GM19463 (cell line): Measurements from ENCODE around the gene MAD1L1.

ENCODE experiments used
- ATAC-seq: cut with Tn5 transposase; IDR thresholded peaks from one replicate; pipeline ENCODE4 v1.9.1; 2021; ENCODE audit warnings: mild to moderate bottlenecking, moderate library complexity; ENCODE audit not compliant: unreplicated experiment

MAD1L1 gene

DNA sequence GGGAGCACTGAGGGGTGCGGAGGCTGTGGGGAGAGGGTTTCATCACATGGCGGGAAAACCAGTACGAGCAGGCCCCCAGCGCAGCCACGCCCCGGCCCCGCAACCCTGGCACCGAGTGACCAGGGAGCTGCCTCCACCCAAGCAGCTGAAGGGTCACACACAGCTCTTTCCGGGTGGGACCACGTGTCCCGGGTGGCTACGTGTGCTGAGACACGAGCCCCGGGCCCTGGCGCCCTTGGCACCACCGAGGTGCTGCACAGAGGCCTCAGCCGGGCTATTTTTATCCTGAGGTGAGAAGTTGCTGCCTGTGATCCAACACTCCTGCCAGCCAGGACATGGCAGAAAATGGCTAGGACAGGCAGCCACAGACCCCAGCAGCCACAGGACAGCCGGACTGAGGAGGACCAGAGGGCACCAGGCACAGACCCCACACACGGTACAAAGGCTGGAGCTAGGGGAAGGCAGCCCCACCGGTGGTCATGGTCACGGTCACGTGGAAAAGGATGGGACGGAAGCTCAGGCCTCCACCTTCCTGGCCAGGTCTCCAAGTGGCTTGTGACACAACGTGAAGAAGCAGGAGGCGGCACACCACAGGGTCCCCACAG lies 223.7 kb downstream of the MAD1L1 start:
- ATAC-seq = no peak

DNA sequence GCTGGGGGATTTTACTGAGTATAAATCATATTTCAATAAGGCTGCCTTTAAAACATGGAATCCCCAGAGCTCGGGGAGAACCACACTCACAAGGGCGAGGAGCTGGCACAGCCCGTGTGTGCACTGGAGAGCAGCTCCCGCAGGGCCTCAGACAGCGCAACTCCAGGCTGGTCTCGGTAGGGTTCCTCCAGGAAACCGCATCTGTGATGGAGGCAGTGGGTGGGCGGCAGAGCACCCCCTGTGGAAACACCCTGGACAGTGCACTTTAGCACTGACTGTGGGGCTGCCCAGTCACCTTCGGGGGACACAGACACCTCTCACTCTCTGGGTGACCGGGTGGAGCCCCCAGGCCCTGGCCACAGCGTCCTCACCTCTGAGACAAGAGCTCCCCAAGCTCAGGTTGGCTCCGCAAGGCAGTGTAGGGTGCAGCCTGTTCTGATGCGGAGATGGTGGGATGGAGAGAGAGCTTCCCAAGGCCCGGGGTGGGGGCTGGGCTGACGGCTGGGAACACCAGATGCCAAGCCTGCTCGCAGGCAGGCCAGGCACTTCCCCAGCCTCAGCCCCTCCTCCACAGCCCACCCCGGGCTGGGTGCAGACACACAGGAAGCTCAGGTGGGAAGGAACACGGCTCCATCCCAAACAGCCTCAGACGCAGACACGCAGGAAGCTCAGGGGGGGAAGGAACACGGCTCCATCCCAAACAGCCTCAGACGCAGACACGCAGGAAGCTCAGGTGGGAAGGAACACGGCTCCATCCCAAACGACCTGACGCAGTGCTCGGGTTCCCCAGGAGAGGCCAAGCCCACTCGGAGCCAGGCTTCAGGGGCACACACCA lies 224.4 kb downstream of the MAD1L1 start:
- ATAC-seq = no peak

DNA sequence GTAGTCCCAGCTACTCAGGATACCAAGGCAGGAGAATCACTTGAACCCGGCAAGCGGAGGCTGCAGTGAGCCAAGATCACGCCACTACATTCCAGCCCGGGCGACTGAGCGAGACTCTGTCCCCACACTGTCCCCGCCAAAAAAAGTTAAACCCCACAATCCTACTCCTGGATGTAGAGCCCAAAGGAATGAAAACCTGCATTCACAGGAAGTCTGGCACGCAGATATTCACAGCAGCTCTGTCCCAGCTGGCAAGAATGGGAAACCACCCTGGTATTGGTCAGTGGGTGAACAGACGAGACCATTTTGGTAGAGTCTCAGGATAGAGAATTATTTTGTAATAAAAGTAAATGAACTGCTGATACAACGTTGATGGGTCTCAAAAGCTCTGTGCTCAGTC lies 225.2 kb downstream of the MAD1L1 start:
- no peak for ATAC-seq

DNA sequence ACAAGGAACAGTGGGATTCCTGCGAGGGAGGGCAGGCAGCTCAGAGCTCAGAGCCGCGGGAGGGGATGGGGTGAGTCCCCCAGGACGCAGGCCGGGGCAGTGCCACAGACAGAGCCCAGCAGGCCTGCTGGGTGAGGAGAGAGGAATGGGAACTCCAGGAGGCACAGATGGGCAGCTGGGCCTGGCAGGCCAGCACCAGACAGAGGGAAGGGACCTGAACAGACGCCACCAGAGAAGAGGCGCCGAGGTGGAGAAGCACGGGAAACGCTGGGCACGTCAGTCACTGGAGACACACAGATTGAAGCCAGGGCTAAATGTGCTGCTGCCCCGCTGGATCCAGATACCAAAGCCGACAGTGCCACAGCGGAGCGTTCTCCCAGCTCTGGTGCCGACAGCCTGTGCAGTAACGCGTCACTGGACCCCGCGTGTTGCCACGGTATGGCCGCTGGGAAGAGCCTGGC lies 225.8 kb downstream of the MAD1L1 start:
- ATAC-seq = no peak

DNA sequence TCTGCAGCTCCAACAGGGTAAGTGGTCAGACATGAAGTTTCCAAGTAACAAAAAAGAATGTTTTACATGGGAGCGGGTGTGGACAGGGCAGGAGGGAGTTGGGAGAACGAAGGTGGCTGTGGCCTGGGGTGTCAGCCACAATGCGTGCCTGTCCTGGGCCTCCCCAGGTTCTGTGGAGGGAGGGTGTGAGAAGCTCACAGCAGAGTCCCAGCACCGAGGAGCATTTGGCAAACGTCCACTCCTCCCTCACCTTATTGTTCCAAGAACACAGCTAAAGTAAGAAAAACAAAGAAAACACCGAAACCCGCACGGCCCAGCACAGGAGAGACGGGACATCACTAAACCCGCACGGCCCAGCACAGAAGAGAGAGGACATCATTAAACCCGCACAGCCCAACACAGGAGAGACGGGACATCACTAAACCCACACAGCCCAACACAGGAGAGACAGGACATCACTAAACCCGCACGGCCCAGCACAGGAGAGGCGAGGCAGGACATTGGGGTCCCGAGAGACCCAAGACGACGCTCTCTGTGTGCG lies 226.4 kb downstream of the MAD1L1 start:
- ATAC-seq = no peak

DNA sequence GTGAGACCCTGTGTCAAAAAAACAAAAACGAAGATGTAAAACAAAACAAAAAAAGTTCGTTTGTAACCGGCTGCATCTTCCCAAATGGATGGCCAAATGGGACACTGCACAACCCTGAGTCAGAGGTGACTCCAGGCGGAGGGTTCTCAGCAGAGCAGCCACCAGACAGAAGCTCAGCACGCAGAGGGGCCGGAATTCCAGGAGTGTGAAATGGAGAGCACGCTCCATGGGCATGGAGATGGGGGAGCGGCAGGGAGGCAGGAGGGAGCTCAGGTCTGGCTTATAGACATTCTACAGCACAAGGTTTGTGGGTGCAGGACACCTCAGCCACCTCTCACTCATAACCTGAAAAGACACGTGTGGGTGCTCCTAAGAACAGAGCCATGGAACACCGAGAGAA lies 227.0 kb downstream of the MAD1L1 start:
- no peak for ATAC-seq

DNA sequence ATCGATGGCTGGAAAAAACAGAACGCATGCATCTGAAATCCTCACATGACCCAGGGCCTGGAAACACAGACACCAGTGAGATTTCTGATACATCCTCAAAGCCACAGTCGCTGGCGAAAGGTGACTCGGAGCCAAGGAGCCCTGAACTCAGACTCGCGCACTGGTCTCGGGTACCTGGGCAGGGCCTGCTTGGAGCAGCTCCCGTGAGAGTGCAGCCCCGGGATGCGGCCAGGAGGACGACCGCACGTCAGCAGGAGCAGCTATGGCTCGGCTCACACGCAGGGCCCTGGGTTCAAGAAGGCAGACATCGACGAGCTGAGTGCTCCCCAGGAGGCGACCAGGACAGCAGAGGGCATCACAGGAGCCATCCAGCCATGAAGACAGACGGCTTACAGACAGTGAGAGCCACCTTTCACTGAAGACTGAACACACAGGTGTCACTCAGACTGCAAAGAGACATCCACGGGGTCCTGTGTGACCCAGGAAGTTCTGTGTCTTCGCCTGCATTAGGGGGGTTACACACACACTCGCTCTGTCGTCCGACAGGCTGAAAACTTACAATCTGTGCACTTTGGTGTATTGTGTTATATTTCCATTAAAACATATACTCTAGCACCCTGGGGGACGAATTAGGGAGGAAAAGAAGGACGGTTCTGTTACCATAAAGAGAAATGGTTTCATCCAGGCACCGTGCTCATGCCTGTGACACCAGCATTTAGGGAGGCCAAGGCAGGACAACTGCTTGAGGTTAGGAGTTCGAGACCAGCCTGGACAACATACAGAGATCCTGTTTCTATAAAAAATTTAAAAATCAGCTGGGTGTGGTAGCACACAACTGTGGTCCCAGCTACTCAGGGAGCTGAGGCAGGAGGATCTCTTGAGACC lies 227.7 kb downstream of the MAD1L1 start:
- no peak for ATAC-seq

DNA sequence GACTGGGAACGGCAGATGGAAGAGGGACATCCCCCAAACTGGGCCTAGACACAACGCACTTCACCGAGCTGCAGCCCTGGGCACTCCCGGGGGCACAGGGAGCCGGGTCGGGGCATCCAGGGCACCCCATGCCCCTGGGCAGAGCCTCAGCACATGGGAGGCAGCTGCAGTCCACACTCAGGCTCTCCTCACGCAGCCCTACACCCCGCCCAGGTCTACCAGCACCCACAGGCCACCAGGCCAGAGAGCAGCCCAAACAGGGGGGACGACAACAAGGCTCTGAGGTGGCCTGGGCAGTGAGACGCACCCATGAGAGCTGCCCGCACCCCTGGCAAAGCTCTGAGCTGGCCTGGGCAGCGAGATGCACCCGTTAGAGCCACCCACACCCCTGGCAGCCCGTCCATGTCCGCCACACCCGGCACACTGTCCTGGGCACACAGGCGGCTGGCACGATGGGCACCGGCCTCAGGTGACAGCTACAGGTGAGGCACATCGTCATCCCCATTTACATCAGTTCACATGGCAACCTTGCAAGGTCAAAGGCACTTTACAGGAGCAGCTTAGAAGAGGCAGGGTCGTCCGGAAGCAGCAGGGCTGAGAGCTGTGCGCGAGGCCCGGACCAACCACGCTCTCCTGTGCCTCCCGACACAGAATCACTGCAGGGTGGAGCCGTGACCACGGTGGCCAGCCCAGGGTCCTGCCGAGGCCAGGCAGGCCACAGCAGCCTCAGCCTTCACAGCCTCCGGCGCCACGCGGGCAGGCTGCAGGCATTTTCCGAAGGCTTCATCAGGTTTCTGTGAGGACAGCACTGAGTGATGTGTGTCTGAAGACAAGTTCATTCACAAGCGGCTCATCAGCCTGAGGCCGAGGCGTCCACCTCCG lies 228.6 kb downstream of the MAD1L1 start:
- ATAC-seq = no peak

DNA sequence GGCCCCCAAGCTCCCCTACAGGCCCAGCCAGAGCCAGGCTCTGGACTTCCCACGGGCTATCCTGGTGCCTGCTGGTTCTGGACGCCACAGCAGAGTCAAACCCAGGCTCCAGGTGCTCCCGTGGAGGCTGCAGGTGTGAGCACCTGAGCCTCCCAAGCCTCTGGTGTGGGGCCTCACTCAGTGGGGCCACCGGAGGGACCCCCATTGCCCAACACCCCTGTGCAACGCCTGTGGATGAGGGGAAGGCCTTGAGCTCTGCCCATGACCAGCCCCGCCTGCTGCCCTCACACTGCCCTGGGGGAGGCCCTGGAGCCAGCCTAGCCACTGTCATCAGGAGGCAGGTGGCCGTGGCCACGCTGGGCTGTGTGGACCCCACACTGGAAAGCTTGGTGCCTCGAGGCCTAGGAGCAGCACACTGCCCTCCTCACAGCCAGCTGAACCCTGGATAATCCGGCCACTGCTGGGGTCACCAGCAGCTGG lies 229.3 kb downstream of the MAD1L1 start:
- no peak for ATAC-seq

DNA sequence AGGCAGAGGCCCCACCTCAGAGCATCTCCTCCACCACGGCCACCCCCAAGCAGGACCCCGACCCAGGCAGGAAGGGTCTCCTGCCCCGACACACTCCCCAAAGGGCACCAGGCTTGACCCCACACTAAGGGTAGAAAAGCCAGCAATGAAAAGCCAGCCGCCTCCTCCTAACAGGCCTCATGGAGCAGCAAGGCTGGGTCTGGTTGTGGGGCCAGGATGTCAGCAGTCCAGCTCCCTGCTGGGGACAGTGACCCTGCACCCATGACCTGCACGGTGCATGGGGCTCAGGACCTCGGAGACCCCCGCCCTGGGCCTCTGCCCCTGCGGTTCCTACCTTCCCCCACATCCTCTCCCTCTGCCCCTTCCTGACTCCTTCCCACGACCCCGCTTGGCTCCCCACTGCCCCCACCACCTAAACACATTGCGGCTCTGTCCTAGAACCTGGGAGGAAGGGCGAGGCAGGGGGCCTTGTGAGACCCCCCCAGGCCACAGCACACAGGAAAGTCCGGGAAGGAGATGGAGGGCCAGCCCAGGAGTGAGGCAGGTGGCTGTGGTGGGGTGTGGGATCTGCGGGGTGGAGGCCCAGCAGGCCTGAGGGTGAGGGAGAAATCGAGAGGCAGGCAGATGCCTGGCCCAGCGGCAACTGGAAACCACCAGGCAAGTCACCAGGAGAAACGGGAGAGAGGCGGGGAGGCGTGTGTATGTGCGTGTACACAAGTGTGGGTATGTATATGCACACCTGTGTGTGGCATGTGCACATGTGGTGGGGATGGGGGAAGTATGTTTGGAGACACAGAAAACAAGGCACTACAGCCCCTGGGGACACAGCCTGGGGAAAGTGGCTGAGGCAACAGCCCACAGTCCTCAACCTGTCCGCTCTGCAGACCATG lies 229.9 kb downstream of the MAD1L1 start:
- no peak for ATAC-seq

DNA sequence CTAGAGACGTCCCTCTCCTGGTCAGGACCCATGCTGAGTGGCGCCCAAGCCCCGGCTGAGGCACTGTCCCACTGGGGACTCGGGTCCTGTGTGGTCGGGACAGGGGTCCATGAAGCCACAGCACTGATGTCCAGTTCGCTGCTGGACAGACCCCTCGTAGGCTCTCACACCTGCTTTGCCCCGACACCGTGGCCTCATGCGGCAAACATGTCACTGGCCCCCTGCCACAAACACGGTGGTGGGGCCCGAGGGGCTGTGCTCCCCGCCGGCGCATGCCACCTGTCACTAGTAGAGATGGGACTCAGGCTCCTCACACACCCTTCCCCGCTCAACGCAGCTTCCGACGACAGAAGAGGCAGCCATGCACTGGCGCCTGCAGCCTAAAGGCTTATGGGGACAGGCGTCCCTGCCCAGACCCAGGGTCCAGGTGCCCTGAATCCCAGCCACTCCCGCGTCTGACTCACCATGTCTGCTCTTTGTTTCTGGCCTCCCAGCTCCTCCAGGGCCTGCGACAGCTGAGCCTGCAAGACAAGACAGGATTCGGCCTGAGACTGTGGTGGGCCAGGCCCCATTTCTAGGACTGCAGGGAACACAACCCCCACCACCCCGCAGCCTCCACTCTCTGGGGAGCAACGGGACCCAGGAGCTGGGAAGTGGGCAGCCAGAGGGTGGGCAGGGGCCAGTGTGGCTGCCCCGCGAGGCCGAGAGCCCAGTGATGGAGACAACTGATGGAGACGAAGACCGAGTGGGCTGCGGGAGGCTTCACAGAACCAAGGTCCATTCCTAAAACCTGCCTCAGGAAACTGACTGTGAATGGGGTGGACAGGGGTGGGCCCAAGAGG lies 230.9 kb downstream of the MAD1L1 start:
- no peak for ATAC-seq

DNA sequence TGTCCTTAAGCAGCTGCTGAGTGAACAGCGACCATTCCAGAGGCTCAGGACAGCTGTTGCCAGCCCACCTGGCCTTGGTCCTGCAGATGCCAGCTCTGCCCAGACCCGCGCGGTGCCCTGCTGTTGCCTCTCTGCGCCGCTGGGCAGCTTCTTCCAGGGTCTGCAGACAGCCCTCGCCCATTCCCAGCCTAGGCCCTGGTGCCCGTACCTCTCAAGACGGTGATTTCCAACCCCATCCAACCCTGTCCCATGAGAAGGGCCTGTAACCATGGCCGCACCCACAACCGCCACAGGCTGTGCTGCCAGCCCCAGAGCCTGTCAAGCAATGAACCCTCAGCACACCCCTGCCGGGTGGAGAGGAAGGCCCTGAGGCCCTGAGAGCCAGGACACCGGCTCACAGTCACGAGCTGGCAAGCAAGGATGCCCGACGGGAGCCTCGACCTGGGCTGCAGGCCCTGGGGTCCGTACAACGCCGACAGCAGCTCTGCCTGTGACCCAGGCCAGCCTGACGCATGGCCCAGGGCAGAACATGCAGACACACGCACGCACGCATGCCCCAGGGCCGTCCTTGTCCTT lies 231.9 kb downstream of the MAD1L1 start:
- ATAC-seq = no peak

DNA sequence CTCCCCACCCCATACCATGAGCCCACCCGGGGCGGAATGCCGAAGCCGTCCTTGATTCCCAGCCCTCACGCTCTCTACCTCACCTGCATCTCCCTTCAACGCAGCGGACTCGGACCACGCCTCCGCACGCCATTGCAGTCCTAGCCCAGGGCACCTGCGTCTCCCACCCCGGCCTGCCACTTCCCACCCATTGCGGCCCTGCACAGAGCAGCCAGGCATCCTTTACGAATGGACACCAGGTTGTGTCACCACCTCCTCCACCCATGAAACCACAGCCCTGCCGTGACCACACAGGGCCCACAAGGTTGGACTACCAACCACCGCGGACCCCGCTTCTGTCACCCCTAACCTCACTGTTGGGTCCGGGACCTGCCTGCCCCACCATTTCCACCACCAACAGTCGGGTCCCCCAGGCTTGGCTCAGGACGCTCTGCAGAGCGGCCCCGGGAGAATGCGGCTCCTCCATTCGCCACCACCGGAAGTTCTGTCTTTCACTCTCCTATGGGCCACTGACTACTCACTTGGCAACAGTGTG lies 232.5 kb downstream of the MAD1L1 start:
- ATAC-seq = no peak

DNA sequence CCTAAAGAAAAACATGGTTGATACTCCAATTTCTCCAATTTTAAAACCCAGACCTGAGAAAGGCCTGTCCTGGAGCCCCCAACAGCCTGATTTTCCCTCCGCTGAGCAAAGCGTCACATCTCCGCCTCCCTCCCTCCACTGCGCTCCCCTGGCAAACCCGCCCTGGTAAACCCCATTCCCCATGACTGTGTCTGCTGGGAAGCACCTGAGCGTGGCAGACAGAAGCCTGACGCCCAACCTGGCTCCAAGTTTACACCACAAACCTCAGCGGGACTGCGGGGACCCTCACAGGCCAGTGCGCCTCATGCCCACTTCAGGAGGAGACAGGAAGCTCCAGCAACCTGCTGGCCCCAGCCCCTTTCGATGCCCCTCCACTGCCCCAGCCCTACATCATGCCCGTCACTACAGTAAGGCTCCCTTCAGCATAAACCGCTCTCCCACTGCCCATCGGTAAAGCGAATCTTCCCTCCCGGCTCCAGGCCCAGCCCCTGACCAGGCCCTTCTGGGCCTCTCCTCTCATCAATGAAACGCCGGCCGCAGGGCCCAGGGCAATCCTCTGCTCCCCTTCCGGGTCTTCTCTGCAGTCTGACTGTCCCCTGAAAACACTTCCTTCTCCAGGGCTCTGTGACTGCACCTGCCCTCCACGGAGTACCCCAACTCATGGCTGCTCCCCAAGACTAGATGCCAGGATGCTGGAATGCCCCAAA lies 233.3 kb downstream of the MAD1L1 start:
- no peak for ATAC-seq

DNA sequence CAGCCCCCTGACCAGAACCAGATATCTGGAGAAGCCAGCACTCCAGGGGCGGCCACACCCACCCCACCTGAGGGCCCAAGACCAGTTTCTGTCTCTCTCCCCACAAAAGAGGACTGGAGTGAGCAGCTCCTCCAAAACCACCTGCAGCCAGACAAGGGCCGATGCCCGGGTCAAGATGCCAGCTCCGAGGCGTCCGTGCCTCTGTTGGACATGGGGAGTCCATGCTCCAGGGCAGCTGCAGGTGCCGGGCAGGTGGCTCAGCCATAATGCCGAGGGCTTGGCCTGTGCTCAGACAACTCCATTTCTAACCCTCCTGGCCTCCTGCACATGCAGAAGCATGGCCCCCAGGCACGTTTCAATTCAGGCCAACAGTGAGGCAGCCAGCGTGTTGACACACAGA lies 234.6 kb downstream of the MAD1L1 start:
- ATAC-seq = no peak

DNA sequence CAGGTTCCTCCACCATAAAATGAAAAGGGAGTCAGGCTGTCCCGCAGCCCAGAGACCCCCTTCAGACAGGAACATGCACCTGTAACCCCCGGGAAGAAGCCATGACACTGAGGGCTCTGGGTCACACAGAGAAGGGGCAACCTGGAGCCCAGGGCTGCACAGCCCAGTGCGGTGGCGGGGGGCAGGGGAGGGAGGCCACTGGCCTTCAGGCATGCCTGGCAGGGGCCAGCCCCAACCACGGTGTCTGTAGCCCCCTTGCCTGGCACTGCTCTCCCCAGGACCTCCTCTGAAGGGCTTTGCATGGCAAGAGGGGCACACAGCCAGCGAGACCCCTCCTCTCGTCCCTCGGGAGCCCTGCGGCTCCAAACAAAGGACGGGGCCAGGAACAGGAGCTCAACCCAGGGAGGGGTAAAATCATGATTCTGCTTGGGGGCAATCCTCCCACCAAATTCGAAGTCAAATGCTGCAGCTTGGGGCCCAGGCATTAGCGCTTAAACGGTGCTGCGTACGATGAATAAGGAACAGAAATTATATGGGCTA lies 235.1 kb downstream of the MAD1L1 start:
- ATAC-seq = no peak

DNA sequence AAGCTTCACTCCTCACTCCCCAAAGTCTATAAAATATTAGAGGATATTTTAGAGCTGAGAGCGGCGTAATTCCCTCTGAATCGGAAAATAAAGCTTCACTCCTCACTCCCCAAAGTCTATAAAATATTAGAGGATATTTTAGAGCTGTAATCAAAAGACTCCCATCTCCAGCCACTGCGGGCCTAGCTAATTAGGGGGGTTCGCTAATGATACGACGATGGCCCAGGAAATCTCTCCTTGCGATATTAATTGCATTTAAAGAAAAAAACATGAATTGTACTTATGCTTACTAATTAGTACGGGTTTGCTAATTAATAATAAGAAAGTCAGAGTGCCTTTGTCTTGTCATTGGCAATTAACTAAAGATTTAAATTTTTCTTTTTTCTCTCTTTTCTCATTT lies 235.9 kb downstream of the MAD1L1 start:
- no peak for ATAC-seq
